ENCODE data around the gene GH2.
"Not testable (repeated sequence)": the region's sequence is repeated elsewhere in the genome, so short reads cannot be mapped to it uniquely, and the experiment has no call there.

GH2 gene

DNA sequence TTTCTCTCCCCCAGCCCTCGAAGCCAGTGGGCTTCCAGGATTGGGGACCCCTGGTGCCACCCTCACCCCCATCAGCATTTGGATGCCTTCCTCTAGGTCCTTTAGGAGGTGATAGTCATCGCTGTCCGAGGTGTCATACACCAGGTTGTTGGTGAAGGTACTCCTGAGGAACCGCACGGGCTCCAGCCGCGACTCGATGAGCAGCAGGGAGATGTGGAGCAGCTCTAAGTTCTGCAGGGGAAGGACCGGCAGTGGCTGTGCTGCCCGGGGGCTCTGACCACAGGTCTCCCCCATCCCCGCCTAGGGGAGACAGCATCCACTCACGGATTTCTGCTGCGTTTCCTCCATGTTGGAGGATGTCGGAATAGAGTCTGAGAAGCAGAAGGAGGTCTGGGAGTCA is 28.4 kb upstream of the GH2 start:
- no peak for DNase-seq

DNA sequence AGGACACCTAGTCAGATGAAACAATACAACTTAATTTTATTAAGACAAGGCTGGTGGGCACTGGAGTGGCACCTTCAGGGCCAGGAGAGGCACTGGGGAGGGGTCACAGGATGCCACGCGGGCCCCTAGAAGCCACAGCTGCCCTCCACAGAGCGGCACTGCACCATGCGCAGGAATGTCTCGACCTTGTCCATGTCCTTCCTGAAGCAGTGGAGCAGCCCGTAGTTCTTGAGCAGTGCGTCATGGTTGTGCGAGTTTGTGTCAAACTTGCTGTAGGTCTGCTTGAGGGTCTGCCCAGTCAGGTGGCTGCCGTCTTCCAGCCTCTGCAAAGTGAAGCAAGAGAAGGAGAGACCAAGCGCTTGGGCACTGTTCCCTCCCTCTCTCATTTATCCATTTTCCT is 27.8 kb upstream of the GH2 start:
- DNase-seq: not testable (repeated sequence)

DNA sequence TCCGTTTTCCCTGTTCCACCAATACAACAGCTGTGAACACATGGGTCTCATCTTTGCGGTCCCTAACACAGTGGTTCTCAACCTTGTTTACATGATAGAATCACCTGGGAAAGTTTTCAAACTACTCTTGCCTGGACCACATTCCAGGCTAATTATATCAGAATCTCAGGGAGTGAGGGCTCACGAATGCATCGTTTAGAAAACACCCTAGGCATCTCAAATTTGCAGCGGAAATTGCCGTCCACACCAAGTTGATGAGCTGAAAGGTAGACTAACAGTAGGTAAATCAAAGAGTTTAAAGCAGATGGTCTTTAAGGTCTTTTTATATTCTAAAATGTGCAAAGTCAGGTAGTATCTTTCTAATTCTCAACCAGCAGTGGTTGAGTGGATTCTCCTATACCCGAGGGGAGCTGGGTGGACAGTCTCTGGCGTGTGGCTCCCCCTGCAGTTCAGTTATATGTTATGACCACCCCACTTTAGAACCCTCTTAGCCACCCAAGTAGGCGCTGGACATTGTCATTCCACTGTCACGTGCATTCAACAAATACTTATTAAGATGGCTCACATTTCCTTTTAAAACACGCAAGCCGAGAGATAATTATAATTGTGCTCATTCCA is 25.5 kb upstream of the GH2 start:
- peak; percentile 13 for DNase-seq

DNA sequence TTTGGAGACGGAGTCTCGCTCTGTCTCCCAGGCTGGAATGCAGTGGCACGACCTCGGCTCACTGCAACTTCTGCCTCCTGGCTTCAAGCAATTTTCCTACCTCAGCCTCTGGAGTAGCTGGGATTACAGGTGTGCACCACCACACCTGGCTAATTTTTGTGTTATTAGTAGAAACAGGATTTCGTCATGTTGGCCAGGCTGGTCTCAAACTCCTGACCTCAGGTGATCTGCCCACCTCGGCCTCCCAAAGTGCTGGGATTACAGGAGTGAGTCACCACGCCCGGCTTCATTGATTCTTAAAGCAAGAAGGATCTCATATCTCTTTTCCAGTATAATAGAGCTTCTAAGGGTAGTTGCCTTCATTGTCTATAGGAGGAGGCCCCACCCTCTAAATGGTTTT is 23.1 kb upstream of the GH2 start:
- not testable (repeated sequence) for DNase-seq

DNA sequence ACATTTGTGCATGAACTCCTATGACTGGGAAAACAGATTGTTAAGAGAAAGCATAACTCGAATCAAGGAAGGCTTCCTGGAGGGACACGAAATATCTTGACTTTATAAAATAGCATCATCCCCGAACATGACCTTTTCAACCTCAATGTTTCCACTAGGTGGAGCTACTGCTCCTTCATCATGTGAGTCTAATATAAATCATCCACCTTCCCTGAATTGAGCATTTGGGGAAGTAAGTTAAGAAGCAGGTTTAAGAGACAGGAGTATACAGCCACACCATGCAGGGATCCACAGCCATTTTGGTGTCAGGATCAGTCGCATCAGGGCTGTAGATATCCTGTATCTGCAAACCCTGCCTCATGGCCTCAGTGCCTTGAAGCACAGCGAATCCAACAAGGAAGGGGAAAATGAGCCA is 22.1 kb upstream of the GH2 start:
- peak; percentile 67 for DNase-seq

DNA sequence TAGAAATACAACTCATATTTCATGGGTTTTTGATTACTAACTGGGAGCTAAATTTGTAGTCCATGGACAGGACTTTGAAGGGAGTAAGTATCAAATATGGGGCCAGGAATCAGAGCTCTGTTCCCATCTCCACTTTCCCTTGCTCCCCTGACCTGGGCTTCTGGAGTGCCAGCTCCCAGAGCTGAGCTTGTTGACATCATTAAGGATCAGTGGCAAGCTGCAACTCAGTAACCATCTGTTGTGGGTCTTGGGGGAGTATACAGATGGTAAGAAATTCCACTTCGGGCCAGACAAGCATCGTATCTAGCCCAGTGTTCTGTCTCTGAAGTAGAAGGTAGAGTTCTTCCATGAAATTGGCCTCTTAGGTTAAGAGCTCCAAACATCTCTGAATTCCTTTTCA is 20.2 kb upstream of the GH2 start:
- not testable (repeated sequence) for DNase-seq

DNA sequence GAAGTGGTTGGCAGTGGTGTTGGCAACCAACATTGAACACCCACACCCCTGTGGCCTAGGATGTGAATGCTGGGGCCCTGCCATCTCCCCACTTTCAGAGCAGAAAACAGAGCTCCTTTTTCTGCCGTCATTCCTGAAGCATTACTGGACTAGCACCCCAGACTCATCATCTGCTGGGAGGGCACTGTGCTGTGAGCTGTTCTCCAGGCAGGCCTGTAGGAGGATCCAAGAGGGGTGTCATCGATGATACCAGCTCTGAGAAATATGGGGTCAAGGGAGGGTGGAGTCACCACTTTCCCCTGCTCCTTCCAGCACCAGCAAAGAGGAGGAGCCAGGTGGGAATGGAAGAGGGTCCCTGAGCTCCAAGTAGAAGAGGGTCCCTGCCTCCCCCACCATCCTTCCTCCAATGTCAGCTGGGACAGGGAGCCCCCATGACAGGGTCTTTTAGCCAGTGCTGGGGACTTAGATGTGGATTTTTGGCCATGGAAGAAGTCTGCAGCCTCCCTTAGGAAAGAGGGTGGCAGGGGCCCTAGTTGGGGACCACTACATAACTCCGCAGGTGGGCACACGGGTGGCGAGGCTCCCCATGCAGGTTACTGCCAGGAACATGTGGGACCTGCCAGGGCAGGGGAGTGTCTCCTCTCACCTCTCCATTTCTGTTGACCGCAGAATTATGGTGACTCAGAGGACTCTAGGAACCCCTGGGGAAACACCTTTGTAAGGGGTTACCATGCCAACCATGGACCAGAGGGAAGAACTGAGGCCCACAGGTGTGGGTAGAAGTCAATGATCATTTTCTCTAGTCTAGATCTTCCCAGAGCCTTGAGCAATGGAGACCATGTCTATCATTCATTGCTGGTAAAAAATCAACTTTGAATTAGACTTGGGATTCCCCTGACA is 17.4 kb upstream of the GH2 start:
- peak; percentile 37 for DNase-seq

DNA sequence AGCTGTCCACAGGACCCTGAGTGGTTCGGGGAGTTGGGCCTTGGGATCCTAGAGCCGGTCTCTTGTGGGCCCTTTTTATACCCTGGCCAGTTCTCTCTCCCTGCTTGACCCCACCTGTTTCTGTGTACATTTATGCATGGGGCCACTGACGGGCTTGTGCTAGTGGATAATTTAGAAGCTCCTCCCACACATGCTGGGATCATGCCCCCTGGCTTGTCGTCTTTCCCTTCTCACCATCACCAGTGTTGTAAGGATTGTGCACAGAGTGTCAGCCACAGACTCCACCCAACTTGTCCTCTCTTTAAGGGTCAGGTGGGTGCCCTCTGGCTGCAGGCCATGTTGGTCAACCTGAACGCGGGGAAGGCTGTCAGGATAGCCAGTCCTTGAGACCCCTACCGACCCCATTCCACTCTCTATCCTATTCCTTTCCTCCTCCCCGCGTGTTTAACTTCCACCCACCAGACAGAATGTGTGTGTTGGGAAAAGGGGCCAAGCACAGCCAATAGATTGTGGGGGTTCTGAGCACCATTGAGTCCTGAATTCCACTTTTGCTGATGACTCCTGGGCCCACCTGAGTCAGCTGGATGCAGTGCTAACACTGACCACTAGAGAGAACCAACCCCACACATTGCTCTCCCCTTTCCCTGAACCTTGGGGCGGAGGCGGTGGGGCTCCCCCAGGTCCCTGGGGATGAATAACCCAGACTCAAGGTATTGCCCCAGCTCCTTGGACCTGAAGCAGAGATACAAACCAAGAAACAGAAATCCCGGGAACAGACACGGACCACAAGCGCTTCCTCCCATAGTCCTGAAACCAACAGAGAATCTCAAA is 15.0 kb upstream of the GH2 start, which contains the start of gene CSH1:
TSS of gene CSH1 (minus strand) at position 51 of the 831 bp plus-strand sequence. CDS start 63 bp downstream, outside the sequence.
- DNase-seq: not testable (repeated sequence)

DNA sequence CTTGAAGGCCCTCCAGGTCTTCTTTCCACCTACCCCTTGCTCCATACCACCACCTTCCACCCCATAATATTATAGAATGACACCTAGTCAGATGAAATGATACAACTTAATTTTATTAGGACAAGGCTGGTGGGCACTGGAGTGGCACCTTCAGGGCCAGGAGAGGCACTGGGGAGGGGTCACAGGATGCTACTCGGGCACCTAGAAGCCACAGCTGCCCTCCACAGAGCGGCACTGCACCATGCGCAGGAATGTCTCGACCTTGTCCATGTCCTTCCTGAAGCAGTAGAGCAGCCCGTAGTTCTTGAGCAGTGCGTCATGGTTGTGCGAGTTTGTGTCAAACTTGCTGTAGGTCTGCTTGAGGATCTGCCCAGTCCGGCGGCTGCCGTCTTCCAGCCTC is 13.1 kb upstream of the GH2 start:
- not testable (repeated sequence) for DNase-seq

DNA sequence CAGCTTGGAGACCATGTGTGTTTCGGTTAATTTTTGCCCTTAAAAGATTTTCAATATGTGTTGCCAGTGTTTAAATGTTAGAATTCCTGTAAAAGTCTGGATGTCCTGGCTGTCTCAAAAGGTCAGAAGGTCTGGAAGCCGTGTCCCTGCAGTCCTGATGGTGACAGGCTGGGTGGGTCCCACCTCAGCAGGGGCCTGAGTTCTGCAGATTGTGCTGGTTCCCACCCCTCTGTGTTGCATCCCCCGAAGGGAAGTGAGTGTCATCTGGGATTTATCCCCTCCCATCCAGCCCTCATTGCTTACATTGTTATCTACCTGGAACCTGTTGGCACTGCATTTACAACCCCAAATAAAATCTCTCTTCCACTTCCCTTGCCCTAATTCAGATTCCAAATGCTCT is 12.3 kb upstream of the GH2 start:
- not testable (repeated sequence) for DNase-seq

DNA sequence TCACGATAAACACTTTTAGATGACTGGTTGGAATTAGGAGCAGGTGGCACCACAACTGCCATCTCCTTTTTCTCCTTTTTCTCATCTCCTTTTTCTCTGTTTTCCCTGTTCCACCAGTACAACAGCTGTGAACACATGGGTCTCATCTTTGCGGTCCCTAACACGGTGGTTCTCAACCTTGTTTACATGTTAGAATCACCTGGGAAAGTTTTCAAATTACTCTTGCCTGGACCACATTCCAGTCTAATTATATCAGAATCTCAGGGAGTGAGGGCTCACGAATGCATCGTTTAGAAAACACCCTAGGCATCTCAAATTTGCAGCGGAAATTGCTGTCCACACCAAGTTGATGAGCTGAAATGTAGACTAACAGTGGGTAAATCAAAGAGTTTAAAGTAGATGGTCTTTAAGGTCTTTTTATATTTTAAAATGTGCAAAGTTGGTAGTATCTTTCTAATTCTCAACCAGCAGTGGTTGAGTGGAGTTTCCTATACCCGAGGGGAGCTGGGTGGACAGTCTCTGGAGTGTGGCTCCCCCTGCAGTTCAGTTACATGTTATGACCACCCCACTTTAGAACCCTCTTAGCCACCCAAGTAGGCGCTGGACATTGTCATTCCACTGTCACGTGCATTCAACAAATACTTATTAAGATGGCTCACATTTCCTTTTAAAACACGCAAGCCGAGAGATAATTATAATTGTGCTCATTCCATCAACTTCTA is 10.7 kb upstream of the GH2 start:
- not testable (repeated sequence) for DNase-seq

DNA sequence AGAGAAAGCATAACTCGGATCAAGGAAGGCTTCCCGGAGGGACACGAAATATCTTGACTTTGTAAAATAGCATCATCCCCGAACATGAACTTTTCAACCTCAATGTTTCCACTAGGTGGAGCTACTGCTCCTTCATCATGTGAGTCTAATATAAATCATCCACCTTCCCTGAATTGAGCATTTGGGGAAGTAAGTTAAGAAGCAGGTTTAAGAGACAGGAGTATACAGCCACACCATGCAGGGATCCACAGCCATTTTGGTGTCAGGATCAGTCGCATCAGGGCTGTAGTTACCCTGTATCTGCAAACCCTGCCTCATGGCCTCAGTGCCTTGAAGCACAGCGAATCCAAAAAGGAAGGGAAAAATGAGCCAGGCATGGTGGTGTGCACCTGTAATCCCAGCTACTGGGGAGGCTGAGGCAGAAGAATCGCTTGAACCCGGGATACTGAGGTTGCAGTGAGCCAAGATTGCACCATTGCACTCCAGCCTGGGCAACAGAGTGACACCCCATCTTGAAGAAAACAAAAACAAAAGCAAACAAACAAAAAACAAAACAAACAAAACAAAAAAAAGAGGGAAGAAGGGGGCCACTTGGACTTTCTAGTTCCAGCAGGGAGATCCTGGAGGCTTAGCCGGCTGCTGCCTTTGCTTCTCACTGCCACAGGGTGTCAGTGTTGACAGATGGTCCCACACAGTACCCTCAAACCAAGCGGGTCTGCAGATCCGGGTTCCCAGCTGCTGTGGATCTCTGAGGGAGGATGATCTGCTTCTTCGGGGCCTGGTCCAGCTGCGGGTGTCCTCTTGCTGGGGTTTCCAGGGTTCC is 7.5 kb upstream of the GH2 start:
- peak; percentile 41 for DNase-seq

DNA sequence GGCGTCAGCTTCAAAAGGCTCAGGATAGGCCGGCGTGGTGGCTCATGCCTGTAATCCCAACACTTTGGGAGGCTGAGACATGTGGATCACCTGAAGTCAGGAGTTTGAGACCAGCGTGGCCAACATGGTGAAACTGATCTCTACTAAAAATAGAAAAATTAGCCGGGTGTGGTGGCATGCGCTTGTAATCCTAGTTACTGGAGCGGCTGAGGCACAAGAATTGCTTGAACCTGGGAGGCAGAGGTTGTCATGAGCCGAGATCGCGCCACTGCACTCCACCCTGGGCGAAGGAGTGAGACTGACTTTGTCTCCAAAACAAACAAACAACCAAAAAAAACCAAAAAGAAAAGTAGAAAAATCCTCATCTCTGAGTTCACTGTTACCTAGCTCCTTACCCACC is 3.4 kb upstream of the GH2 start:
- DNase-seq: not testable (repeated sequence)

DNA sequence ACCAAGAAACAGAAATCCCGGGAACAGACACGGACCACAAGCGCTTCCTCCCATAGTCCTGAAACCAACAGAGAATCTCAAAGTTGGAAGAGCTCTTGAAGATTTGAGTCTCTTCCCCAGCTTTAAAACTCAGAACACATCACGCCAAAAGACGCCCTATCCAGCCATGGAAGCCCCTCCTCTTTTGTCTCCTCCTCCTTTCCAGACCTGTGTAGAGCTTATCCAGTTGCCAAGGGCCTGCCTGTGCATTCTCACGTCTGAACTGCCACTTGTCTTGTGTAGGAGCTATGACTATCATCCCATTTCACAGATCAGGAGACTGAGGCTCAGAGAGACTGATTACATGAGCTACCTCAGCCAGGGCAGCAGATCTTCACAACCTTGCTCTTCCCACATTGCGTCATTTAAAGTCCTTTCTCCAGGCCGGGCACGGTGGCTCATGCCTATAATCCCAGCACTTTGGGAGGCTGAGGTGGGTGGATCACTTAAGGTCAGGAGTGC is 932 bp upstream of the GH2 start:
- not testable (repeated sequence) for DNase-seq

DNA sequence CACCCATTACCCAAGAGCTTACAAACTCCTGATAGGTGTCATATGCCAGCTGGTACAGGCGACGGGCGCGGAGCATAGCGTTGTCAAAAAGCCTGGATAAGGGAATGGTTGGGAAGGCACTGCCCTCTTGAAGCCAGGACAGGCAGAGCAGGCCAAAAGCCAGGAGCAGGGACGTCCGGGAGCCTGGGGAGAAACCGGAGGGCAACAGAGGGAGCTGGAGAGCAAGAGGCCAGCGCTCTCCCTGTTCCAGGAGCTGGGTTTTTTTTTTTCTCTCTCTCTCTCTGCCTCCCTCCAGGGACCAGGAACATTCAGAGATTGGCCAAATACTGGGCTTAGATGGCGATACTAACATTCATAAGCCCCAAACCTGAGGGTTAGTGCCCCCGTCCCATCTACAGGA is 407 bp downstream of the GH2 start:
- not testable (repeated sequence) for DNase-seq

DNA sequence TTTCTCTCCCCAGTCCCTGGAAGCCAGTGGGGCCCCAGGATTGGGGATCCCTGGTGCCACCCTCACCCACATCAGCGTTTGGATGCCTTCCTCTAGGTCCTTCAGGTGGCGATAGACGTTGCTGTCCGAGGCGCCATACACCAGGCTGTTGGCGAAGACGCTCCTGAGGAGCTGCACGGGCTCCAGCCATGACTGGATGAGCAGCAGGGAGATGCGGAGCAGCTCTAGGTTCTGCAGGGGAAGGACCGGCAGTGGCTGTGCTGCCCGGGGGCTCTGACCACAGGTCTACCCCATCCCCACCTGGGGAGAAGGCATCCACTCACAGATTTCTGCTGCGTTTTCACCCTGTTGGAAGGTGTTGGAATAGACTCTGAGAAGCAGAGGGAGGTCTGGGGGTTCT is 1.0 kb downstream of the GH2 start:
- DNase-seq: no peak

DNA sequence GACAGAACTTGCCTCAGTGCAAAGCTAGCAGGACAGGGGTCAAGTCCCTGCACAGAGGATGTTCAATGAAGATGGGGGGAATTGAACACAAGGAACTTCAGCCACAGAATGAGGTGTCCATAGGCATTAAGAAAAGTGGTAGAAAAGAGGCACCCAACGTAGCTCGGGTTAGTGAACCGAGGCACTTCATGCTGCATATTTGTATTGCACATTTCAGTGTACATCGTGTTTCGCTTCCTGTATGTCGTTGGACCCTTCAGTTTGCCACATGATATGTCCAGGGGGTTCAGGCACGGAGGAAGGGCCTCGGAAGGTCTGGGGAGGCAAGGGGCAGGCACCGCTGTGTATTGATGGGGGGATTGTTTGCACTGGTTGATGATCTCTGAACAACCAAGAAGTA is 3.3 kb downstream of the GH2 start:
- not testable (repeated sequence) for DNase-seq

DNA sequence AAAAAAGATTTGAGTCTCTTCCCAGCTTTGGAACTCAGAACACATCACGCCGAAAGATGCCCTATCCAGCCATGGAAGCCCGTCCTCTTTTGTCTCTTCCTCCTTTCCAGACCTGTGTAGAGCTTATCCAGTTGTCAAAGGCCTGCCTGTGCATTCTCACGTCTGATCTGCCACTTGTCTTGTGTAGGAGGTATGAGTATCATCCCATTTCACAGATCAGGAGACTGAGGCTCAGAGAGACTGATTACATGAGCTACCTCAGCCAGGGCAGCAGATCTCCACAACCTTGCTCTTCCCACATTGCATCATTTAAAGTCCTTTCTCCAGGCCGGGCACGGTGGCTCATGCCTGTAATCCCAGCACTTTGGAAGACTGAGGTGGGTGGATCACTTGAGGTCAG is 7.1 kb downstream of the GH2 start:
- DNase-seq: not testable (repeated sequence)

DNA sequence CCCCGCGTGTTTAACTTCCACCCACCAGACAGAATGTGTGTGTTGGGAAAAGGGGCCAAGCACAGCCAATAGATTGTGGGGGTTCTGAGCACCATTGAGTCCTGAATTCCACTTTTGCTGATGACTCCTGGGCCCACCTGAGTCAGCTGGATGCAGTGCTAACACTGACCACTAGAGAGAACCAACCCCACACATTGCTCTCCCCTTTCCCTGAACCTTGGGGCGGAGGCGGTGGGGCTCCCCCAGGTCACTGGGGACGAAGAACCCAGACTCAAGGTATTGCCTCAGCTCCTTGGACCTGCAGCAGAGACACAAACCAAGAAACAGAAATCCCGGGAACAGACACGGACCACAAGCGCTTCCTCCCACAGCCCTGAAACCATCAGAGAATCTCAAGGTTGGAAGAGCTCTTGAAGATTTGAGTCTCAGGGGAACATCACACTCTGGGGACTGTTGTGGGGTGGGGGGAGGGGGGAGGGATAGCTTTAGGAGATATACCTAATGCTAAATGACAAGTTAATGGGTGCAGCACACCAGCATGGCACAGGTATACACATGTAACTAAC is 7.6 kb downstream of the GH2 start:
- not testable (repeated sequence) for DNase-seq

DNA sequence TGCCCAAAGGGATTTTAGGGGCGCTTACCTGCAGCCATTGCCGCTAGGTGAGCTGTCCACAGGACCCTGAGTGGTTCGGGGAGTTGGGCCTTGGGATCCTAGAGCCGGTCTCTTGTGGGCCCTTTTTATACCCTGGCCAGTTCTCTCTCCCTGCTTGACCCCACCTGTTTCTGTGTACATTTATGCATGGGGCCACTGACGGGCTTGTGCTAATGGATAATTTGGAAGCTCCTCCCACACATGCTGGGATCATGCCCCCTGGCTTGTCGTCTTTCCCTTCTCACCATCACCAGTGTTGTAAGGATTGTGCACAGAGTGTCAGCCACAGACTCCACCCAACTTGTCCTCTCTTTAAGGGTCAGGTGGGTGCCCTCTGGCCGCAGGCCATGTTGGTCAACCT is 8.2 kb downstream of the GH2 start, which contains the start of gene CSH2:
TSS of gene CSH2 (minus strand) at position 101 of the 400 bp plus-strand sequence. CDS start at position 38, 63 bp downstream.
- not testable (repeated sequence) for DNase-seq
